Stomach (tissue), 9 donors: ENCODE measurements around the gene DOCK4. TPM values are rescaled to one million over a fixed set of nuclear protein-coding genes. Genes with fewer than 3 reads are reported as not detected.

ENCODE experiments used
- DNase-seq, 2 donors: peaks; one replicate each; pipeline versions ENCODE4 v3.0.0 to v3.0.0-alpha.2; 2013 to 2019
- H3K27ac ChIP-seq, 5 donors: fragments of 200-600 bp in 4 of 5; sonication (generic) in 4 of 5; one replicate each; pipeline ENCODE4 v1.5.1; 2013 to 2019; ENCODE audit warnings: mild to moderate bottlenecking in 1 of 5, moderate library complexity in 1 of 5
- H3K27me3 ChIP-seq, 3 donors: fragments of 200-600 bp; sonication (generic); one replicate each; pipeline ENCODE4 v1.5.1; 2017 to 2019; ENCODE audit warnings: mixed run types in 1 of 3
- H3K36me3 ChIP-seq, 4 donors: fragments of 200-600 bp; sonication (generic); 1 replicate in 3 of 4; 2 replicates in 1 of 4; pipeline ENCODE4 v1.5.1; 2016 to 2019
- H3K4me1 ChIP-seq, 4 donors: fragments of 200-600 bp; sonication (generic); one replicate each; pipeline ENCODE4 v1.5.1; 2016 to 2019
- H3K4me3 ChIP-seq, 4 donors: fragments of 200-600 bp; sonication (generic) in 3 of 4; one replicate each; pipeline ENCODE4 v1.5.1; 2016 to 2019; ENCODE audit warnings: mild to moderate bottlenecking in 1 of 4
- H3K9me3 ChIP-seq, 4 donors: fragments of 200-600 bp; sonication (generic); one replicate each; pipeline ENCODE4 v1.5.1; 2016 to 2019
- CTCF ChIP-seq, 7 experiments: fragments of 450-650 bp in 4 of 7; fragments of 200-600 bp in 3 of 7; sonication (generic) in 3 of 7; IDR thresholded peaks; one replicate each; pipeline ENCODE4 v1.5.1; 2016 to 2019; ENCODE audit warnings: antibody characterized with exemption in 7 of 7, control low read depth in 2 of 7, mild to moderate bottlenecking in 1 of 7
- EP300 ChIP-seq: sonication (generic); formaldehyde crosslinking; IDR thresholded peaks from one replicate; pipeline ENCODE4 v1.6.1; 2017; ENCODE audit warnings: antibody characterized with exemption
- POLR2A ChIP-seq, 4 donors: fragments of 450-650 bp; IDR thresholded peaks; one replicate each; pipeline ENCODE4 v1.6.1; 2016; ENCODE audit warnings: antibody characterized with exemption in 4 of 4, control low read depth in 2 of 4, mild to moderate bottlenecking in 1 of 4, moderate library complexity in 1 of 4
- POLR2AphosphoS5 ChIP-seq, 3 donors: sonication (generic); formaldehyde crosslinking; IDR thresholded peaks; one replicate each; pipeline ENCODE4 v1.6.1; 2016; ENCODE audit warnings: antibody characterized with exemption in 3 of 3
- WGBS, 5 donors: extraction: QIAGEN DNeasy Blood & Tissue Kit in 3 of 5; methylation state at CpG; one replicate each; pipeline versions ENCODE4 v1.1.5 to v1.1.7; 2013 to 2018; 5-methylcytosine and 5-hydroxymethylcytosine counted together
- intact Hi-C: fragments of 100-400 bp; cut with DNase I; formaldehyde crosslinking; loops from one replicate; pipeline ENCODE4 v1.15.1; 2023; ENCODE audit warnings: low total_unique reads
- polyA plus RNA-seq, 3 donors: library from polyadenylated mRNA; stranded (reverse); fragments of 200-250 nt; gene quantifications; one replicate each; pipeline ENCODE4 v1.2.3, GENCODE V29; 2013
- total RNA-seq, 5 donors: library from RNA; depleted of rRNA; stranded (reverse); fragments of >200 nt; gene quantifications; one replicate each; pipeline versions ENCODE4 v1.1.0 to v1.2.3, GENCODE V29; 2014 to 2016
- donor health status: healthy with polysubstance abuse.
- donor health status: Bipolar disorder and iron deficiency.
- donor health status: healthy.

Gene DOCK4
- total and polyA plus RNA-seq, 8 donors, result 1.1 to 54.9 (median 16.4) TPM

GRCh38 chr7:111681242-111681641, 525.0 kb downstream of the DOCK4 start:
- no peaks in the 10 kb centered on the region for H3K36me3 ChIP-seq
- intact Hi-C loops, result no loop called here
- 77 to 90% (median 87%) methylated on average over 3 of the region's 3 CpGs for WGBS, 5 donors
- no peaks in the 10 kb centered on the region for H3K9me3 ChIP-seq
- no peaks in the 10 kb centered on the region for H3K27me3 ChIP-seq
- no peak for DNase-seq
- no peak overlapping the region for H3K4me3 ChIP-seq
- no peak overlapping the region for H3K27ac ChIP-seq
- H3K4me1 ChIP-seq, result no peaks in the 10 kb centered on the region
- TF ChIP-seq POLR2A (IDR thresholded peaks at IDR 0.05), result no peak
- no peak for TF ChIP-seq CTCF (IDR thresholded peaks at IDR 0.05)
- TF ChIP-seq EP300, result no peak
- no peak for TF ChIP-seq POLR2AphosphoS5 (IDR thresholded peaks at IDR 0.05)

GRCh38 chr7:111678986-111679385, 527.2 kb downstream of the DOCK4 start:
- WGBS, 5 donors, result 21 to 60% (median 47%) methylated on average over 2 of the region's 2 CpGs
- no peaks in the 10 kb centered on the region for H3K9me3 ChIP-seq
- DNase-seq, result no peak
- no peaks in the 10 kb centered on the region for H3K27me3 ChIP-seq
- H3K4me3 ChIP-seq, result no peak overlapping the region
- H3K36me3 ChIP-seq, result no peaks in the 10 kb centered on the region
- no peak overlapping the region for H3K27ac ChIP-seq
- TF ChIP-seq EP300, result no peak
- no peak for TF ChIP-seq POLR2A (IDR thresholded peaks at IDR 0.05)
- TF ChIP-seq POLR2AphosphoS5 (IDR thresholded peaks at IDR 0.05), result no peak
- no peak for TF ChIP-seq CTCF (IDR thresholded peaks at IDR 0.05)
- no peaks in the 10 kb centered on the region for H3K4me1 ChIP-seq
- intact Hi-C loops, result no loop called here

- Histone ChIP-seq H3K27ac (no peak overlapping the region), H3K27me3 (no peaks in the 10 kb centered on the region), H3K36me3 (no peaks in the 10 kb centered on the region), H3K9me3 (no peaks in the 10 kb centered on the region), H3K4me1 (no peaks in the 10 kb centered on the region), H3K4me3 (no peak overlapping the region)
- no peak for DNase-seq
- WGBS, 5 donors, result 34 to 51% (median 37%) methylated on average over 3 of the region's 3 CpGs
- TF ChIP-seq CTCF (IDR thresholded peaks at IDR 0.05) (no peak), POLR2A (IDR thresholded peaks at IDR 0.05) (no peak), POLR2AphosphoS5 (IDR thresholded peaks at IDR 0.05) (no peak), EP300 (no peak)
- intact Hi-C loops, result no loop called here
Measured at GRCh38 chr7:111678281-111678680, 527.9 kb downstream of the DOCK4 start.

- H3K27me3 ChIP-seq, result no peaks in the 10 kb centered on the region
- H3K4me1 ChIP-seq, result no peaks in the 10 kb centered on the region
- no peaks in the 10 kb centered on the region for H3K36me3 ChIP-seq
- no peak overlapping the region for H3K4me3 ChIP-seq
- H3K27ac ChIP-seq, result no peak overlapping the region
- no peak for TF ChIP-seq POLR2A (IDR thresholded peaks at IDR 0.05)
- no peak for TF ChIP-seq CTCF (IDR thresholded peaks at IDR 0.05)
- TF ChIP-seq EP300, result no peak
- TF ChIP-seq POLR2AphosphoS5 (IDR thresholded peaks at IDR 0.05), result no peak
- no peak for DNase-seq
- no peaks in the 10 kb centered on the region for H3K9me3 ChIP-seq
- intact Hi-C loops, result no loop called here
Measured at GRCh38 chr7:111677848-111678247, 528.4 kb downstream of the DOCK4 start.

- TF ChIP-seq CTCF (IDR thresholded peaks at IDR 0.05) (no peak), POLR2AphosphoS5 (IDR thresholded peaks at IDR 0.05) (no peak), POLR2A (IDR thresholded peaks at IDR 0.05) (no peak), EP300 (no peak)
- no peaks in the 10 kb centered on the region for H3K36me3 ChIP-seq
- WGBS, 5 donors, result 22 to 70% (median 24%) methylated on average over 2 of the region's 2 CpGs
- H3K27ac ChIP-seq, result no peak overlapping the region
- no peaks in the 10 kb centered on the region for H3K4me1 ChIP-seq
- H3K9me3 ChIP-seq, result no peaks in the 10 kb centered on the region
- H3K27me3 ChIP-seq, result no peaks in the 10 kb centered on the region
- intact Hi-C loops, result no loop called here
- DNase-seq, result no peak
- H3K4me3 ChIP-seq, result no peak overlapping the region
Measured at GRCh38 chr7:111676811-111677210, 529.4 kb downstream of the DOCK4 start.
